HepG2 (cell line): ENCODE data around the gene ACSBG1. TPM values are rescaled to one million over a fixed set of nuclear protein-coding genes. Genes with fewer than 3 reads are reported as not detected.

Experiments used
- ATAC-seq: fragments of 200-7000 bp; cut with Tn5 transposase; 3 replicates; pipeline ENCODE4 v1.9.1; 2020; ENCODE audit warnings: mild to moderate bottlenecking, moderate library complexity
- BruUV-seq: library from RNA; stranded (reverse); fragments of 400-500 nt; replicated peaks from 2 replicates; lab custom pipeline; 2021; lab: Mats Ljungman, UMichigan
- CTCF ChIA-PET: fragments of 300-600 bp; formaldehyde crosslinking; extraction: SDS; loops from one replicate; lab custom pipeline; 2021; ENCODE audit warnings: low total read pairs, inconsistent platforms, low intra/inter-chr PET ratio; lab: Yijun Ruan, JAX
- POLR2A ChIA-PET: fragments of 350-600 bp; sonication (Branson Sonifier 250); formaldehyde crosslinking; loops from one replicate; lab custom pipeline; 2020; ENCODE audit warnings: antibody characterized with exemption, inconsistent platforms; lab: Yijun Ruan, JAX
- DNase-seq: peaks from one replicate; pipeline ENCODE4 v3.0.0-alpha.2; 2015; ENCODE audit warnings: low spot score
- FAIRE-seq: peaks from 3 replicates; lab custom pipeline; 2011; peaks lifted over from hg19 to GRCh38; lab: Jason Lieb, UNC
- H2AFZ ChIP-seq: one replicate; pipeline ENCODE4 v1.6.1; 2011; ENCODE audit warnings: low read length, inconsistent platforms
- H3K27ac ChIP-seq: fragments of 300-600 bp; 3 replicates; pipeline ENCODE4 v1.8.0; 2011; ENCODE audit warnings: mixed run types, mild to moderate bottlenecking, mixed read lengths, low read length, inconsistent platforms; ENCODE audit not compliant: insufficient read depth; ENCODE audit errors: extremely low read length
- H3K27me3 ChIP-seq, 2 experiments: fragments of 200-600 bp in 1 of 2; 2 replicates in 1 of 2; 3 replicates in 1 of 2; pipeline versions ENCODE4 v1.6.0 to v1.8.0; 2011; ENCODE audit warnings: low read length in 2 of 2, mild to moderate bottlenecking in 2 of 2, moderate library complexity in 2 of 2, inconsistent platforms in 1 of 2; ENCODE audit not compliant: insufficient read depth in 2 of 2, control insufficient read depth in 1 of 2
- H3K36me3 ChIP-seq, 2 experiments: fragments of 200-600 bp in 1 of 2; replicated peaks in 1 of 2; 2 replicates in 1 of 2; 3 replicates in 1 of 2; pipeline versions ENCODE4 v1.5.1 to v1.8.0; 2011; ENCODE audit warnings: low read length in 2 of 2, inconsistent platforms in 1 of 2; ENCODE audit not compliant: insufficient read depth in 2 of 2, control insufficient read depth in 1 of 2
- H3K4me1 ChIP-seq: 2 replicates; pipeline ENCODE4 v1.5.1; 2012; ENCODE audit warnings: low read length, inconsistent platforms; ENCODE audit not compliant: insufficient read depth
- H3K4me2 ChIP-seq: 2 replicates; pipeline ENCODE4 v1.6.0; 2011; ENCODE audit warnings: low read depth, low read length, inconsistent platforms
- H3K4me3 ChIP-seq, 3 experiments: fragments of 200-600 bp in 1 of 3; sonication (generic), shearing (Covaris generic) in 1 of 3; replicated peaks in 1 of 3; 2 replicates each; pipeline ENCODE4 v1.5.1; 2011 to 2016; ENCODE audit warnings: low read length in 3 of 3, inconsistent platforms in 2 of 3, low read depth in 2 of 3, mild to moderate bottlenecking in 2 of 3, control low read depth in 1 of 3, mixed read lengths in 1 of 3; ENCODE audit not compliant: insufficient read depth in 1 of 3
- H3K79me2 ChIP-seq: one replicate; pipeline ENCODE4 v1.6.1; 2011; ENCODE audit warnings: low read length, inconsistent platforms; ENCODE audit not compliant: insufficient read depth
- H3K9ac ChIP-seq: 2 replicates; pipeline ENCODE4 v1.6.0; 2011; ENCODE audit warnings: mild to moderate bottlenecking, low read depth, low read length, inconsistent platforms; ENCODE audit not compliant: insufficient read depth
- H3K9me3 ChIP-seq: 2 replicates; pipeline ENCODE4 v1.5.1; 2012; ENCODE audit warnings: mild to moderate bottlenecking, low read length
- H4K20me1 ChIP-seq: 2 replicates; pipeline ENCODE4 v1.6.0; 2011; ENCODE audit warnings: inconsistent platforms, mild to moderate bottlenecking, low read length, moderate library complexity; ENCODE audit not compliant: insufficient read depth
- ATF1 ChIP-seq: IDR thresholded peaks from 2 replicates; pipeline ENCODE4 v1.6.1; 2016; ENCODE audit warnings: mild to moderate bottlenecking, control low read depth
- ISL2 ChIP-seq: sonication (generic); formaldehyde crosslinking; IDR thresholded peaks from 2 replicates; pipeline ENCODE4 v1.5.0; 2020; ENCODE audit warnings: missing genetic modification reagents
- KDM4B ChIP-seq: sonication (generic); formaldehyde crosslinking; IDR thresholded peaks from 2 replicates; pipeline ENCODE4 v1.4.0; 2020; ENCODE audit warnings: missing genetic modification reagents
- LCORL ChIP-seq, 2 experiments: fragments of 450-650 bp in 1 of 2; sonication (generic) in 1 of 2; formaldehyde crosslinking in 1 of 2; IDR thresholded peaks; 2 replicates each; pipeline versions ENCODE4 v1.5.0 to v1.6.1; 2017 to 2020; ENCODE audit warnings: antibody characterized with exemption in 1 of 2, missing genetic modification reagents in 1 of 2
- SOX6 ChIP-seq, 2 experiments: fragments of 450-650 bp in 1 of 2; sonication (generic) in 1 of 2; formaldehyde crosslinking in 1 of 2; IDR thresholded peaks; 2 replicates each; pipeline versions ENCODE4 v1.4.0 to v1.6.1; 2017 to 2020; ENCODE audit warnings: antibody characterized with exemption in 1 of 2, mild to moderate bottlenecking in 1 of 2, missing genetic modification reagents in 1 of 2
- U2AF2 ChIP-seq: fragments of 200-400 bp; formaldehyde crosslinking; IDR thresholded peaks from 2 replicates; pipeline ENCODE4 v1.6.1; 2017; ENCODE audit warnings: low read depth, mild to moderate bottlenecking, low read length
- ZFP41 ChIP-seq: sonication (generic); formaldehyde crosslinking; IDR thresholded peaks from 2 replicates; pipeline ENCODE4 v1.4.0; 2020; ENCODE audit warnings: mild to moderate bottlenecking, missing genetic modification reagents, borderline replicate concordance
- ZNF367 ChIP-seq: sonication (generic); formaldehyde crosslinking; IDR thresholded peaks from 2 replicates; pipeline ENCODE4 v1.4.0; 2020; ENCODE audit warnings: missing genetic modification reagents, borderline replicate concordance
- ZNF530 ChIP-seq: sonication (generic); formaldehyde crosslinking; IDR thresholded peaks from 2 replicates; pipeline ENCODE4 v1.5.0; 2020; ENCODE audit warnings: low read depth, mild to moderate bottlenecking, missing genetic modification reagents
- ZSCAN25 ChIP-seq: sonication (generic); formaldehyde crosslinking; IDR thresholded peaks from 2 replicates; pipeline ENCODE4 v1.8.0; 2022; ENCODE audit warnings: mild to moderate bottlenecking, missing genetic modification reagents
- WGBS: methylation state at CpG from one replicate; pipeline ENCODE4 v1.1.6; 2017; ENCODE audit warnings: low lambda C conversion rate; 5-methylcytosine and 5-hydroxymethylcytosine counted together
- in situ Hi-C: cut with HindIII; loops from 2 replicates; pipeline ENCODE4 v1.10.0; 2017; ENCODE audit warnings: low pct_unique_long_range_greater_than_20kb; ENCODE audit not compliant: extremely low pct_ligation_motif_present
- intact Hi-C: fragments of 100-400 bp; cut with micrococcal nuclease; formaldehyde crosslinking; loops from one replicate; pipeline ENCODE4 v1.10.0; 2022; ENCODE audit not compliant: unreplicated experiment
- polyA plus RNA-seq, 8 experiments: library from polyadenylated mRNA; depleted of rRNA in 3 of 8; stranded (reverse) in 7 of 8; unstranded in 1 of 8; fragments of >200 nt; fragmentation: Illumina TruSeq in 4 of 8; extraction: Trizol in 4 of 8; gene quantifications; 2 replicates each; pipeline versions ENCODE4 v1.2.1 to v1.2.3, GENCODE V29; 2011 to 2016; ENCODE audit warnings: low read depth in 4 of 8, missing spikeins in 1 of 8, mixed read lengths in 1 of 8; ENCODE audit not compliant: insufficient read depth in 1 of 8
- total RNA-seq, 5 experiments: library from RNA; depleted of rRNA; stranded (reverse); fragments of >200 nt; fragmentation: Illumina TruSeq; extraction: Trizol; gene quantifications; 2 replicates each; pipeline ENCODE4 v1.2.3, GENCODE V29; 2016; ENCODE audit warnings: low read depth in 1 of 5
- TF ChIP-seq, protein P1 (sequence below): IDR thresholded peaks from 2 replicates; pipeline ENCODE4 v1.6.1; 2016; ENCODE audit warnings: missing compliant biosample characterization, missing genetic modification reagents, borderline replicate concordance
- TF ChIP-seq, protein P2 (sequence below): sonication (generic); formaldehyde crosslinking; IDR thresholded peaks from 2 replicates; pipeline ENCODE4 v1.4.0; 2020; ENCODE audit warnings: missing genetic modification reagents, borderline replicate concordance

ACSBG1 gene
- total and polyA plus RNA-seq, 2 of the 13 experiments (the other 11 are each of a cell fraction or from before 2014, with no cell fraction given) = 0.35 to 0.81 TPM

DNA sequence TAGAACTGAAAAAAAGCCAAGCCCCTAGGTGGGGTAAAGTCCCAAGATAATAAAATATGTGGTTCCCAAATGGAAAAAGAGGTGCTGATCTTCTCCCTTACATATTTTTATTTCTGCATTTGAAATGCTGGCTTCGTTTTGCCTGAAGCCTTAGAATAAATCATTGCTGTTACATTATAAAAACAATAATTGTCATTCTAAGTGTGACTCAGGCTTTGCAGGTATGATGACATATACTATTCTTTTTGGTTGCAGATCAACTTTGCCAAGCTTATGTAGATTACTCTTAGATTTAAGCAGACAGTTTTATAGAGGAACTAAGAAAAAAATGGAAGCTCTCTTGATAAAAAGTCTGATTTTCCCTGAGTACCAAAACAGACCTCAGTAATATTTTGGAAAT, 77.7 kb downstream of the ACSBG1 start (continued):
- no peak for TF ChIP-seq ISL2 (CRISPR knock-in tag)

DNA sequence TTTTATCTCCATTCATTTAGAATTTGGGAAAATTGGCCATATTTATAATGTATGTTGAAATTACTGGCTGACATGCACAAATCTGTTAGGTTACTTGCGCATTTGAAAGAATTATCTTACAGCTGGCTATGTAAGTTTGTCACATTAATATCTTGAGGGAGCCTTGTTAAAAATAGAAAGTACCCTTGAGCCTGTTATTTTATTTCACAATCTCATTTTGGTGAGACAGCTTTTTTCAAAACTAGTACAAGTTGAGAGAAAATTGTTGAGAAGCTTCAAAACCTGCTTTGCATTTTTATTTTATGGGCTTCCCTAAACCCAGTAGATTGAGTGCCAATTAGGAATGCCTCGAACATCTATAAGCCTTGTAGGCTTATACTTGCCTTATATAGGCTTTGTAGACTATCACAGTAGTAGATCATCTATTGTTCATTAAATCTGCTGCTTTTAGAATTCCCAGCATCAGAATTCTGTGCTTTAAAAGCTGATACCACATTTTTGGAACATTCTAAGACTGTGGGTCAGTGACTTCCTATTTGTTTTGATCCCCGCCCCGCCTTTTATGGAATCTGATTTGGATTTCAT, 78.9 kb downstream of the ACSBG1 start:
- no peaks in the 10 kb centered on the region for H3K27me3 ChIP-seq
- peaks cover 12% of the 10 kb centered on the region for H3K79me2 ChIP-seq
- H3K9me3 ChIP-seq = no peaks in the 10 kb centered on the region
- no peak overlapping the region for H3K4me2 ChIP-seq
- in situ Hi-C loops (no loop called here), intact Hi-C loops (no loop called here)
- ATAC-seq (no peak), DNase-seq (no peak), FAIRE-seq (no peak)
- no peak overlapping the region for H3K27ac ChIP-seq
- POLR2A ChIA-PET = no interaction called here
- H3K4me1 ChIP-seq = peaks cover 9% of the 10 kb centered on the region
- no TSS peak for BruUV-seq
- CTCF ChIA-PET = no interaction called here
- H2AFZ ChIP-seq = no peak overlapping the region
- no peak overlapping the region for H3K9ac ChIP-seq
- WGBS = 98% methylated on average over 4 of the region's 4 CpGs
- H3K4me3 ChIP-seq = no peak overlapping the region
- no peaks in the 10 kb centered on the region for H4K20me1 ChIP-seq
- TF ChIP-seq, protein P1, sequence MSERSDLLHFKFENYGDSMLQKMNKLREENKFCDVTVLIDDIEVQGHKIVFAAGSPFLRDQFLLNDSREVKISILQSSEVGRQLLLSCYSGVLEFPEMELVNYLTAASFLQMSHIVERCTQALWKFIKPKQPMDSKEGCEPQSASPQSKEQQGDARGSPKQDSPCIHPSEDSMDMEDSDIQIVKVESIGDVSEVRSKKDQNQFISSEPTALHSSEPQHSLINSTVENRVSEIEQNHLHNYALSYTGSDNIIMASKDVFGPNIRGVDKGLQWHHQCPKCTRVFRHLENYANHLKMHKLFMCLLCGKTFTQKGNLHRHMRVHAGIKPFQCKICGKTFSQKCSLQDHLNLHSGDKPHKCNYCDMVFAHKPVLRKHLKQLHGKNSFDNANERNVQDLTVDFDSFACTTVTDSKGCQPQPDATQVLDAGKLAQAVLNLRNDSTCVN (CRISPR knock-in tag) = no peak
- TF ChIP-seq LCORL (IDR thresholded peaks at IDR 0.05) (no peak), LCORL (CRISPR knock-in tag; IDR thresholded peaks at IDR 0.05) (no peak), ZNF530 (CRISPR knock-in tag) (no peak), SOX6 (IDR thresholded peaks at IDR 0.05) (no peak), SOX6 (CRISPR knock-in tag; IDR thresholded peaks at IDR 0.05) (no peak), KDM4B (CRISPR knock-in tag) (no peak), U2AF2 (no peak), ZNF367 (CRISPR knock-in tag) (no peak), ATF1 (no peak), ZSCAN25 (no peak), ZFP41 (CRISPR knock-in tag) (no peak)
- TF ChIP-seq, protein P2, sequence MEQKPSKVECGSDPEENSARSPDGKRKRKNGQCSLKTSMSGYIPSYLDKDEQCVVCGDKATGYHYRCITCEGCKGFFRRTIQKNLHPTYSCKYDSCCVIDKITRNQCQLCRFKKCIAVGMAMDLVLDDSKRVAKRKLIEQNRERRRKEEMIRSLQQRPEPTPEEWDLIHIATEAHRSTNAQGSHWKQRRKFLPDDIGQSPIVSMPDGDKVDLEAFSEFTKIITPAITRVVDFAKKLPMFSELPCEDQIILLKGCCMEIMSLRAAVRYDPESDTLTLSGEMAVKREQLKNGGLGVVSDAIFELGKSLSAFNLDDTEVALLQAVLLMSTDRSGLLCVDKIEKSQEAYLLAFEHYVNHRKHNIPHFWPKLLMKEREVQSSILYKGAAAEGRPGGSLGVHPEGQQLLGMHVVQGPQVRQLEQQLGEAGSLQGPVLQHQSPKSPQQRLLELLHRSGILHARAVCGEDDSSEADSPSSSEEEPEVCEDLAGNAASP (CRISPR knock-in tag) = no peak
- TF ChIP-seq, all 625 proteins: peak for 0
- peaks cover 4 to 18% of the 10 kb centered on the region in 2 experiments; a peak in 4 of 5 replicates for H3K36me3 ChIP-seq
